Activated CD4-positive, alpha-beta T cell treated with anti-CD3 and anti-CD28 coated beads, Interleukin-2, amount 50 U/mL, for 24 hours (primary cell): ENCODE measurements around the gene ALX4.

Experiments used
- DNase-seq, 2 donors: peaks; one replicate each; pipeline ENCODE4 v3.0.0-alpha.2; 2020; ENCODE audit warnings: low read depth in 1 of 2, low spot score in 1 of 2

The ALX4 gene

DNA sequence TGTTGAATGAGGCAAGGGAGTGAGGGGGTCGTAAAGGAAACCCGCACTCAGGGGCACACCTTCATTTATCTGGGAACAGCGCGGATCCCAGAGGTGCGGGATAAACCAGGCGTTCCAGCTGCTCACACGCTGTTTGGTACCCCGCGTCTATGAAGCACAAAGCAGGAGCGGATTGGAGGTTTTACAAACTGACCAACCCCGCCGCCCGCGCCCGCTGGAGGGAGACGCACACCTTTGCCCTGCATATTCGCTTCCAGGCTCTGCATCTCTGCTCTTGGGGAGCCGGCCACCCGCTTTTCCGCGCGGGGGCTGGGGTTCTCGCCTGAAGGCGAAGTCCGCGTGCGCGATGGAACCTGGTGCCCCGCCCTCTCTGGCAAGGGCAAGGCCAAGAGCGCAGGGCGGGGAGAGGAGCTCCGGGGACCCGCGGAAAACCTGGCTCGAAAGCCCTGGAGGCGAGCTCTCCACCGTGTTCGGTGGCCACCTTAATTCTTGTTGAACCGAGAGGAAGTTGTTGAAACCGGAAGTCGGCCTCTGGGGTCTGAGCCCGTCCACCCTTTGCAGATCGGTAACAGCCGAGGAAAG, 6.8 kb upstream of the ALX4 start:
- DNase-seq: no peak

DNA sequence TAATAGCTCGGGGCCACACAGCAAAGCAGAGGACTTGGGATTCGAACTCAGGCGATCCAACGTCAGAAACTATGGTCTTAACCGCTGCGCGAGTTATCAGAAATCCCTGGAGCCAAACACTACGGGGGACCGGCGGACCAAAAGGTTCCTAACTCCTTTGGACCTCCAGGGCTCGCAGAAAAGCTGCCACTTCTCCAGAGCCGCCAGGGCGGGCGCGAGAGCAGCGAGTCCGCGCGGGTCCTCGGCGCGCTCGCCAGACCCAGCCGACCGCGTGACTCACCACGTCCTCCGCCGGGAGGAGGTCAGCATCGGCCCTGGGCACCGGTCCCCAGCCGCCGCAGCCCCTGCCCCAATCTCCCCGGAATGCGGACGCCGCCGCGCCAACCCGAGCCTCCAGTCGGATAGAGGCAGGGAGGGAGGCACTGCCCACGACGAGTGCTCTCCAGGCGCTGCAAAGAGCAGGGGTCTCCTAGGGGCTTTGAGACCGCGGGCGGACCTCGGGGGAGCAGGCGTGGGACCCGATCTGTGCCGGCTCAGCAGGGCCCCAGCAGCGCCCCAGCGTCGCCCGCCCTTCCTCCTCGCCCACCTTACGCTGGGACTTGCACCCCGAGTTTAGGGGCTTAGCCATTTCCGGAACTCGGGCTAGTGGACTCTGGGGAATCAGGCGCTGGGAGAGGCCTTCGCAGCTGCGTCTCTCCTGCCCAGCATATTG, 6.2 kb upstream of the ALX4 start:
- no peak for DNase-seq

DNA sequence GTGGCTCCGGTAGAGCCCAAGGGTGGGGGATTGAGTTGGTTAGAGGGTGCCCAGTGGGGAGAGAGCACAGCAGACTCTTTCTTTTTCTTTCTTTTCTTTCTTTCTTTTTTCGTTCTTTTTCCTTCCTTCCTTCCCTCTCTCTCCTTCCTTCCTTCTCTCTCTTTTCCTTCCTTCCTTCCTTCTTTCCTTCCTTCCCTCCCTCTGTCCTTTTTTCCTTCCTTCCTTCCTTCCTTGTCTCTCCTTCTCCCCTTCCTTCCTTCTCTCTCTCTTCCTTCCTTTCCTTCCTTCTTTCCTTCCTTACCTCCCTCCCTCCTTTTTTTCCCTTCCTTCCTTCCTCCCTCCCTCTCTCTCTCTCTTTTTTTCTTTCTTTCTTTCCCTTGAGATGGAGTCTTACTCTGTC, 4.8 kb upstream of the ALX4 start:
- no peak for DNase-seq

DNA sequence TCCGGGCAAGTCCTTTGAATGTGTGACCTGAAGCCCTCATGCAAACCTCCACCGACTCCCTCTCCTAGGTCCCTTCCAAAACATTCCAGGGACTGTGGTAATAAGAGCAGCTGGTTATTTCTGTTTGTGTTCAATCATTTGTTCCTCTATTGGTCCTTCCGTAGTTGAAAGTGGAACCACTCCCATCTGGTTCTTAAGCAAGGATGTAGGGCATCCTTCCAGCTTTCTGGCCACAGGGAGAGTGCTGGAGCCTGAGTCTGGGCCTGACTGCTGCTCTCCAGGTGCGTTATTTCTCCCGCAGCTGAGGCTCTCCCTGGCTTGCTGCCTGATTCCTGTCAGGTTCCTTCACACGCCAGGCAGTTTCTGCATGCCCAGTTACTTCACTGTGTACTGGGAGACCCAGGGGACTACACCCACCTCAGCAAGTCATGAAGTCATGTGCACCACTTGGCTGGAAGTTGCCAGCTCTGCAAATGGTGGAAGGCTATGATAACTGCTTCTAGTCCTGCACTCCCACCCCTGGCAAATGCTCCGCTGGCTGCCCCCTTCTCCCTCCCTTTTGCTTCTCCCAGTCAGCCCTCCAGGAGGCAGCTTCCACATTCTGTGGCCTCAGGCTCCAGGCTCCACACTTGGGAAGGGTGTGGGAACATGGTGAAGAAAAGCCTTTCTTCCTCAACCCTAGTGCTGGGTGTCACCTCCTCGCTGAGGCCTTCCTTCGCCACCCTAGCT, 4.0 kb upstream of the ALX4 start:
- DNase-seq: no peak

GRCh38 chr11:44312876-44313275, 2.9 kb upstream of the ALX4 start:
- no peak for DNase-seq

DNA sequence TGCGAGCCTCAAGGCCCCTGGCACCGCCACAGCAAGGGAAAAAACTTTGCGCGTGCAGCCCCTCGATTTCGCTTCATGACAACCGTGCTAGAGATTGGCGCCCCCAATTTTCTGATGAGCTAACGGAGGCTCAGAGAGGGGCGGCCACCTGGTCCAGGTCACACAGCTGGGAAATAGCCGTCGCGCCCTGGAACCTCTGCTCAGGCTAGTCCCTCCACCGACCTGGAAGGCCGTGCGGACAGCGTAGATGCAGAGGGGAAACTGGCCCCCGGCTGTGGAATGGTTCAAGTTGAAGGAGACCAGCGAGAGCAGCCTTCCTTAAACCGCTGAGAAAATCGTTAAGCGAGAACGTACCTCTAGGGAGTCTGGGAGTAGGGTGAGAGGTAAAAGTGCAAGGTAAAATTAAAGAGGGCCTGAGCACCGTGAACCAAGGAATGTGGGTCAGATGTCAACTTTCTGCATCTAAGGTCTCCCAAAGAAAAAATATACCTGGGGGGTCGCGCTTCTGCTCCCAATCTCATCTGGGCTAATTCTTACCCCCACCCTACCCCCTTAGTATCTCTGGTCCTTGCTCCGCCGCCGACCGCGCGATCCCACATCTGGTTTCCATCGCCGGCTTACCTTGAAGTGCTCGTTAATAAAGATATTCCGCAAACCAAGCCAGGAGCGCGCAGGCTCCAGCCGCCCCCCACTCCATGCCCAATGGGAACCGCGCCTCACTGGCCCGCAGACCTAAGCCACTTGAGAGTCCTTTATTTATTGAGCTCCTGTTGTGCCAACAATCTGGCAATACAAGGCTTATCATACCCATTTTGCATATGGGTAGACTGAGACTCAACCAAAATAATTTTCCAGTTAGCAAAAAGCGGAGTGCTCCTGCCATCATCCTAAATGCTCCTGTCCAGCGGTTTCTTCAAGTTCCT, 1.7 kb upstream of the ALX4 start:
- DNase-seq: no peak

- DNase-seq: no peak
Measured at GRCh38 chr11:44310463-44311272, 729 bp upstream of the ALX4 start.

DNA sequence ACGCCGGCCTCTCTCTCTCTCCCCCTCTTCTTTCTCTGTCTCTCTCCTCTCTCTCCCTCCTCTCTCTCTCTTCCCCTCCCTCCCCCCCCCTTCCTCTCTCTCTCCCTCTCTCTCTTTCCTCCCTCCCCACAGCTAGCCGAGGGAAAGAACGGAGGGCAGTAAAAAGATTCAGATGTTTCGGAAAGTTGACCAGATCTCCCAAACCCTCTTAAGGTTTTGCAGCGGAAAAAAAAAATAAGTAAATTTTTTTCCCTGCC, 195 bp upstream of the ALX4 start:
- no peak for DNase-seq

- no peak for DNase-seq
Measured at GRCh38 chr11:44308923-44309477, 939 bp downstream of the ALX4 start.

GRCh38 chr11:44308256-44308922, 1.6 kb downstream of the ALX4 start:
- no peak for DNase-seq

DNA sequence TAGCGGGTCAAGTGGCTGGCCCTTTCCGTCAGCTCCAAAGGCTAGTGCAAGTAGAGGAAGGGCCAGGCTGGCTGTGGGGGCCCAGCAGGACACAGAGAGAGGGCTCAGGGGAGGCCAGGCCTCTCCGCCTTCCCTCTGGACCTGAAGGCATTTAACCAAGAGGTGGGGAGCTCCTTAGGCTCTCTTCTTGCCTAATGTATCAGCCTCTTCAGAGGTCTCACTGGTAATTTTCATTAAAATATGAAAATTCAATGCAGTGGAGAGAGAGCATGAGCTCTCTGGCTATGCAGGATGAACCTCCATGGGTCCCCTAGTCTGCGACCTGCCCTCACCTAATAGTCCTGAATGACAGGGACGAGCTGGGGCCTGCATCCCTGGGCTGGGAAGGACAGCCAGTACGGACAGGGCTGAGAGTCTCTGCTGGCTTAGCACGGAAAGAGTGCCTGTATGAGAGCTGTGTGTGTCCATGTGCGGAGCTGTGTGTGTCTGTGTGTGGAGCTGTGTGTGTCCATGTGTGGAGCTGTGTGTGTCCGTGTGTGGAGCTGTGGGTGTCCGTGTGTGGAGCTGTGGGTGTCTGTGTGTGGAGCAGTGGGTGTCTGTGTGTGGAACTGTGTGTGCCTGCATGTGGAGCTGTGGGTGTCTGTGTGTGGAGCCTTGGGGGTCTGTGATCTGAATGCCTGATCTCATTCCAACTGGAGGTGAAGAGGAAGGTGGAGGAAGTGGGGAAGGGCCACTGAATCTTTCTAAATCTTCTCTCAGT, 2.4 kb downstream of the ALX4 start:
- DNase-seq: no peak

DNA sequence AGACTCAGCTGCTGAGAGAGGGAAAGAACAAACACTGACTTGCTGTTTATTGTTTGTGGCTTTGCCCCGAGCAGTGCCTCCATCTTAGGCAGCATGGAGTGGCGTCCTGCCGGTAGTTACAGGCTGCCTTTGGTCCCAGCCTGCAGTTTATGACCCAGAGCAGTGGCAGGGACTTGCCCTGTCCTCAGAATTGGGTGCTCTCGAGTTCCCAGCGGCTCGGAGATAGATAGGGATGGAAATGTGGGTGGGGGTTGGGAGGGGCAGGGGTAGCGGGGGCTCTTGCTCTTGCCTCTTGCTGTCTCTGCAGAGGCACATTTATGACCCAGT, 3.1 kb downstream of the ALX4 start:
- DNase-seq: no peak

DNA sequence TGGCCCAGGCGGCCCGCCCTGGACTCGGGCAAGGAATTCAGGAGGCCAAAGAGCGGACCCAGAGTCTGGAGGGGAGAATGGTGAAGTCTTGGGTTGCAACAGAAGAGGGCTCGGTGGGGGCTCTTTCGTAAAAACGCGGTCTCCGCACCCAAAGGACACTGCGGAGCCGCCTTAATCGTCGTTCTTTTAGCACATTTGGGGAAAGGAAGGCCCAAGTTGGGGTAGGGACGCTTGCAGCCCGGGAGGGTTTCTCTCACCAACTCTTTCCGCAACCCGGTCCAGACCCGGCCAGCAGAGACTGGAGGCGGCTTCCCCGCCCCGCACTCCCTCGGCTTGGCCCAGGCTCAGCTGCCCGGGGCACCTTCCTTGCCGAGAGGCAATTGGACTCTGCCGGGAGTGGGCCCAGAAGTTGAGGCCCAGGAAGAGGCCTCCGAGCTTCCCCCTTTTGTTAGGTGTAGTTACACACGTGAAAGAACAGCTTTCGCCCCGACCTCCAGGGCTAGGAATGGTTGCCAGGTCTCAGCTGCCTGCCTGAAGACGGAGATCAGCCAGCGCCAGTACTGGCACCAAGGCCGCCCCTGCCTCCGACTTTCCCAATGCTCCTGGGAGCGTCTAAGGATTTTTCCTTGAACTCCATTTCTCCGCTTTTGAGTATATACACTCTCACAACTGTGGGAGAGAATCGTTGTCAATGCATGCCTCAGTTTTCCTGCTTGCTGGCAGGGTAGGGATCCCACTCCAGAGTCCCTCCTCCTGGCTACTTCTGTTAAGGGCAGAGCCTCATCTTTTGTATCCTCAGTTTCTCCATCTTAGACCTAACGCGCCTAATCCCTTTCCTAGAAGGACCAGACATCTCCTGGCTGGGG, 3.7 kb downstream of the ALX4 start:
- DNase-seq: no peak

DNA sequence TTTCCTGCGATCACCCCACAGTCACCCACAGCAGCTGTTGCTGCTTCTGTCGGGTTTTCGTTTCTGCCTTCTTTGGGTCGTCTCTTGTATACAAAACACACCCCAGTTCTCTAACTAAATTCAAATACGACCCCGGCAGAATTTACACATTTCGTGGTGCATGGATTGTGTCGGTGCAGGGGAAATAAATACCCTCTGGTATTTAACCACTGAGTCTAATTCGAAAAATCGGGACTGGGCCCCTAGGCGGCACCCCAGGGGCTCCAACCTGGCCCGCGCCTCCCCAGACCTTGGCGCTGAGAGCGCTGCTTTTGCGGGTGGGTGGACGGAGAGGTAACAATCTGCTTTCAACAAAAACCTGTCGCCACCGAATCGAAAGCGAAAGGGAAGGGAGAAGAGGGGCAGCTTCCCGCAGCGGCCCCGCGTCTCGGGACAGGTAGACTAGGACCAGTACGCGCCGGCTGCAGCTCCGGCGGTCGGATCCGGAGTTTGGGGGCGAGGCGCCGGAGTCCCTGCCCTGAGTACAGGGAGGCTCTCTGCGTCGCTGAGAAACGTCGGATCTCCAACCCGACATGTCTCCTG, 4.4 kb downstream of the ALX4 start:
- peak in 1 of 2 donors; percentile 6 for DNase-seq

DNA sequence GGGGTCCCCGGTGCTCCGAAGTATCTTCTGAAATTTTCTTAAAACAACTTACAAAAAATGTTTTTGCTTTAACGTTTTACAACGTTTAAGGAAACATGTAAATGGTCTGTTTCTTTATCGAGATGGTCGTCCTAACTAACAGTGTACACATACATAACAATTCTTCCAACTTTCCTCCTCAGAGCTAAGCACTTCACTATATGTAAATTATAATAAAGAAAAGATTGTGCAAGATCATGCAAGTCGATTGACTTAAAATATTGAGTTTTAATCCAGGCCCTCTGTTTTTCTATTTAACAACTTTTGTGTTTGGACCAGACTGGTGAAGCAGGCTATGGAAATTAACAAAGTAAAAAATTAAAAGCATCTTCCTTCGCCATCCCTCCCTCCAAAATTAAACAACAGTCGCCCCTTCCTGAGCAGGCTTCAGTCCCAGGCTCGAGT, 4.9 kb downstream of the ALX4 start:
- no peak for DNase-seq

GRCh38 chr11:44304091-44305025, 5.6 kb downstream of the ALX4 start:
- DNase-seq: no peak

- no peak for DNase-seq
Measured at GRCh38 chr11:44303401-44303938, 6.5 kb downstream of the ALX4 start.
